ENCODE data around the gene KCNK15.

Gene KCNK15

DNA sequence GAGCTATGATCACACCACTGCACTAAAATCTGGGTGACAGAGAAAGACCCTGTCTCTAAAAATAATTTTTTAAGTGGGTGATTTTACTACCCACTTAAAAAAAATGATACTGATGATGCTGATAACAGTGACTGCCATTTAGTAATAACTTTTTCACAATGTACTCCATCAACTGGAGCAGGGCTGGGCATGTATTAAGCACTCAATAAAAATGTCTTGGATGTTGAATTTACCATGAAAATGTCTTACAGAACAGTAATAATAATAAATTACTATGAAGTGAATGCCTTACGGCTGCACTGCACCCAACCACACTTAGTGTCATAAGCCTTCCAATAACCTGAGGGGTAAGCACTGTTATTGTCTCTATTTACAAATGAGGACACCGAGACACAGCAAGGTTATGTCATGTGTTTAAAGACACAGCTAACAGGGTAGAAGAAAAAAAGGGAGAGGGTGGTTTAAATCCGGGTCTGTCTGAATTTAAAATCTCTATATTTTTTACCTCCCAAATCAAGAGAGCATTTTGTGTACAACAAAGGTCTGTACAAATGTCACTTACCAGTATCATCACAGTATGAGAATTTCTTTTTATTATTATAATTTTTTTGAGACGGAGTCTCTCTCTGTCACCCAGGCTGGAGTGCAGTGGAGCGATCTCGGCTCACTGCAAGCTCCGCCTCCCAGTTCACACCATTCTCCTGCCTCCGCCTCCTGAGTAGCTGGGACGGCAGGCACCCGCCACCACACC lies 43.2 kb downstream of the KCNK15 start:
- DNase-seq (ENCODE audit: low read depth, low spot score): no peak

DNA sequence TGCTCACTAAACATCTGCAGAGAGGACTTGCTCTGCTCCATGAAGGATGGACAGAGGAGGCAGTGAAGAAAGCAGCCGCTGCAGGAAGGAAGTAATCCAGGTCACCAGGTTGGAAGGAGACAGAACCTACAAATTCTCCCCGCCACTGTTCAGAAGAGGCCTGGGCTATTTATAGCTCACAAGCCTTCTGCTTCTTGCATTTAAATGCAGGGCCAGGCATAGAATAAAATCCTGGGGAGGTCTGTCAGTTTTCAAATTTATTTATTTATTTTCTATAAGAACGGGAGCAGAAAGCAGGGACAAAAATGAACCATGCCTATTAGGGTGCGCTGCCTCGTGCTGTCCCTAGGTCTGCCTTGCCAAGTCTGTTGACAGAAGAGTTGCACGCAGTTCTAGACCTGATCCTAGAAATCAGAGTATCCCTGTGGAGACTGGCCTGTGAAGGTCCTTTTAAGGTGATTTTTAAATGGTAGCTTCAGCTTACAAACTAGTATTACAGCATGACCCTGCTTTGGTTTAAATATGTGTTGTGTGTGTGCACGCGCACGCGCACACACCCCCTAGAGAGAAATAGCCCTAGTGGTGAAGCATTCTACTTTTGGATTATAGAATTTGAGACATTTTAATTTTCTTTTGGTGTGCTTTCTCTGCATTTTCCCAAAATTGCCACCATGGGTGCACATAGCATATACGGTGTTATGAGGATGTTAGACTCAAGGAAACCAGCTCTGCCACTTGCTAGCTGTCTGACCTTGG lies 45.2 kb downstream of the KCNK15 start:
- no peak for DNase-seq (ENCODE audit: low read depth, low spot score)

DNA sequence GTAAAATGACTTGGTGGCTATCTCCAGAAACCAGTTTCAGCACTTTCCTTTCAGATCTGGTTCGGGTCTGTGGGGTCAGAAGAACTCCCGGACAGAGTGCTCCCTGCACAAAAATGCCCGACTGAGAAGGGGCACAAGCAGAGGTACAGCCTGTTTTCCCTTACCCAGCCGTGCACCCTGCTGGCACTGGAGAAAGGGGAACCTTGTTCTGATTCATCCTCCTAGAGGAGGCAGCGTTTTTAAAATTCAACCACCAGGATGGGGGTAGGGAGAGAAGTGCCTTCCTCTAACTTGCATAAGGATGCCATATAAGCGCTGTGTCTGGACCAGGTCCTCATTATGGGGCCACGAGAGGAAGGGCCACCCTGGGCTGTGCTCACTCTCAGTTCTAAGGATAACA lies 47.1 kb downstream of the KCNK15 start:
- no peak for DNase-seq (ENCODE audit: low read depth, low spot score)

DNA sequence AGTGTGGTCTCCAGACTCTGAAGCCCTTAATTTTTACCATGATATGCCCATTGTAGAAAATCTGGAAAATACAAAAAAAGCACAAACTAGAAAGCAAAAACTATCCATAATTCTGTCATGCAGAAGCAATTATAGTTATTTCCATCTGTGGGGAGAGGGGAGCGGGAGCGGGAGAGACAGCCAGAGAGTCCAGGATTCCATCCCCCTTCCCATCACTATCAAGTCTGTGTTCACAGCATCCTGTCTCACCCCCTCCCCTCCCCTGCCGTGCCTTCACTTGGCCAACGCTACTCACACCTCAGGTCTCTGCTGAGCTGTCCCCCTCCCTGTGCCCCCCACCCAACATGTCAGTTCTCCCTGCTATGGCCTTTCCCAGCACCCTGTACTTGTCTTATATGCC lies 50.2 kb downstream of the KCNK15 start:
- DNase-seq (ENCODE audit: low read depth, low spot score): no peak

DNA sequence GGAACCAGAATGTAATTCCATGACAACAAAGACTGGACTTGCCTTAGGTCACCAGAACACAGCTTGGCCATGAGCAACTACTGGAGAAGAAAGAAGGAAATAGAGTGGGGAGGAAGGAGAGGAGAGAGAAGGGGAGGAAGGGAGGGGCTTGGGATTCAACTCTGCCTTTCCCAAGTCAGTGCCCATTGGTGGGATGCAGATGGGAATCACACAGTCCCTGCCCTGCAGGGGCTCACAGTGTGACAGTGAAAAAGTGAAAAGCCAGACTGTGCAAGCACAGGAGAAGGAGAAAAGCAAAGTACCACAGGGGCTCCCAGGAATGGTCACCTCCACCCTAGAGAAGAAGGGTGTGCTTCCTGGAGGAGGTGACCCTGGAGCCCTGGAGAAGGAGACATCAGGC lies 50.6 kb downstream of the KCNK15 start:
- no peak for DNase-seq (ENCODE audit: low read depth, low spot score)

DNA sequence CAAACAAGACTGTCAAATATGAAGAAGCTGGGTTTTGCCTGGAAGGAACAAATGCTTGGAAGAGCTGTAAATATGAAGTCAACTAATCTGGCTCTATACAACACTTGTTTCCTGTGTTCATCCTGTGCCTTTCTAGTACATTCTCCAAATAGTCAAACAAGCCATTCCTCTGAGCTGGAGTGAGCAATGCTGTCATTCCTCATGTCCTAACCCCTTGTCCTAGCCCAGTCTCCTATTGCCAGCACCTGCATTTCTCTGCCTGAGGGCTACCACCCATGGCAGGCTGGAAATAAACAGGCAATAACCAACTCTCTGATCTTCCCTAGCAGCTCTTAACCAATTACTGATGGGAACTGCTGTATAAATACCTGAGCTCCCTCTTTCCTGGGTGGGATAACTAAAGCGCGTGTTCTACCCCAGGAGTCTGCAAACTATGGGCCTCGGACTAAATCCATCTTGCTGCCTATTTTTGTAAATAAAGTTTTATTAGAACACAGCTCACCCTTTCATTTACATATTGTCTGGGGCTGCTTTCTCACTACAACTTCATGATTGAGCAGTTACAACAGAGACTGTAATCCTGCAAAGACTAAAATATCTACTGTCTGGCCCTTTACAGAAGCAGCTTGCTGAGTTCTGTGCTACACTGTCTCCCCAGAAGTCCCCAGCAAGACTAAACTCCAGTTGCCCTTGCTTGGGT lies 51.2 kb downstream of the KCNK15 start:
- no peak for DNase-seq (ENCODE audit: low read depth, low spot score)

DNA sequence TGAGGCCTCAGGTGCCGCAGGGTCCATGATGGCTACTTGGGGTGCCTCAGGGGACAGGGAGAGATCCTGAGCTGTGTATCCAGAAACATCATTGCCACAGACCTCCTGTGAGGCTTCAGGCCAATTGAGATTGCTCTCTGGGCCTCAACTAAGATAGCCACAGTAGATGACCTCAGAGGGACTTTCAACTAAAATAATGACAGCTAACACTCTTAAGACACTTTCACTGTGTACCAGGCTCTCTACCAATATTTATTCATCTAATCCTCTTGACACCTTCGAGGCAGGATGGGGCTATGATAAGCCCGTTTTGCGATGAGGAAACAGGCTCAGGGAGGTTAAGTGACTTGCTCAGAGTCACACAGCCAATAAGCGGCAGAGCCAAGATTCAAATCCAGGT lies 54.0 kb downstream of the KCNK15 start:
- DNase-seq (ENCODE audit: low read depth, low spot score): no peak

DNA sequence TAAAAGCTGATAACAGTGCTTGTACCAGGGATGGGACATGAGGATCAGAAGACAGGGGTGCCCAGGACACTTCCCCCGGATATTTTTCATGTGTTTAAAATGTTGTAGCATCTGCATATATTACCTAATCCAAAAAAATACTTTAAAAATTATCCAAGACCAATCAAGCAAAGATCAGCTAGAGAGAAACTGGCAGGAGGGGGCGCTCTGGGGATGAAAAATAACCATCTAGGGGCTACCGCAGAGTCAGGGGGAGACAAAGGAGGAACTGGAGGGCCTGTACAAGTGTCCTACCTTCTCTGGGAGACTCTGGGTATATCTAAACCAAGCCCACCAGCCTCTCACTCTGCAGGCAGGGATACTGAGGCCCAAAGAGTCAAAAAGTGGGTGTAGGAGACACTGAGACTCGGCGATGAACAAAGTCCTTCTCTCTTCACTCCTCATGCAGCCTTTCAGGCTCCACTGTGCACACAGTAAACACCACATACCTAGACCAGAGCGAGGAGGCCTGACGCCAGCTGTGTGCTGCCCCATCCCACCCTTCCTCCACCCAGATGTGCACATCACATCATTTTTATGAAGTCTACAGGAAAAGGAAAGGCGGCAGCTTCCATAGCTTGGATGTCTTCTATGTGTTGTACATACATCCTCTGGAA lies 54.9 kb downstream of the KCNK15 start:
- no peak for DNase-seq (ENCODE audit: low read depth, low spot score)
